Bone marrow (tissue), 2 donors: ENCODE measurements around the gene ATIC.

Experiments
- DNase-seq, 2 donors: peaks; one replicate each; lab custom pipeline; 2025; lab: John Stamatoyannopoulos, UW

Gene ATIC

GRCh38 chr2:215376103-215376780, 64.4 kb downstream of the ATIC start:
- DNase-seq: no peak

- no peak for DNase-seq
Measured at GRCh38 chr2:215377283-215377682, 65.4 kb downstream of the ATIC start.

GRCh38 chr2:215378045-215378444, 66.2 kb downstream of the ATIC start:
- no peak for DNase-seq

- no peak for DNase-seq
Measured at GRCh38 chr2:215379039-215379438, 67.2 kb downstream of the ATIC start.

GRCh38 chr2:215379948-215380347, 68.1 kb downstream of the ATIC start:
- no peak for DNase-seq

GRCh38 chr2:215380699-215381098, 68.8 kb downstream of the ATIC start:
- DNase-seq: no peak

- DNase-seq: no peak
Measured at GRCh38 chr2:215382011-215382410, 70.2 kb downstream of the ATIC start.

GRCh38 chr2:215382480-215382879, 70.6 kb downstream of the ATIC start:
- DNase-seq: no peak

GRCh38 chr2:215383652-215384279, 71.9 kb downstream of the ATIC start:
- DNase-seq: no peak

GRCh38 chr2:215384710-215385109, 72.9 kb downstream of the ATIC start:
- no peak for DNase-seq

- no peak for DNase-seq
Measured at GRCh38 chr2:215386566-215386965, 74.7 kb downstream of the ATIC start.

GRCh38 chr2:215388002-215388728, 76.3 kb downstream of the ATIC start:
- no peak for DNase-seq

- DNase-seq: no peak
Measured at GRCh38 chr2:215390550-215390913, 78.7 kb downstream of the ATIC start.

- DNase-seq: no peak
Measured at GRCh38 chr2:215391531-215391930, 79.7 kb downstream of the ATIC start.

- DNase-seq: no peak
Measured at GRCh38 chr2:215392164-215392563, 80.3 kb downstream of the ATIC start.

GRCh38 chr2:215392687-215393270, 80.9 kb downstream of the ATIC start:
- DNase-seq: no peak

GRCh38 chr2:215394102-215394805, 82.4 kb downstream of the ATIC start:
- DNase-seq: no peak

- DNase-seq: no peak
Measured at GRCh38 chr2:215395687-215396460, 84.0 kb downstream of the ATIC start.

- DNase-seq: no peak
Measured at GRCh38 chr2:215396595-215397313, 84.9 kb downstream of the ATIC start.

GRCh38 chr2:215397632-215398341, 85.9 kb downstream of the ATIC start:
- no peak for DNase-seq
